ENCODE data around the gene ANGPT4. TPM values are rescaled to one million over a fixed set of nuclear protein-coding genes. Genes with fewer than 3 reads are reported as not detected.
A peak's percentile ranks its signal among the peaks of the same experiment; 100 is the strongest.

Gene ANGPT4
- total and polyA plus RNA-seq, 9 of the 15 experiments (the other 6 are each of a cell fraction or from before 2014, with no cell fraction given) = not detected

GRCh38 chr20:931401-931800 lies 15.3 kb upstream of the ANGPT4 start:
- WGBS (ENCODE audit: insufficient coverage, low coverage, missing lambda C conversion rate) = 0% methylated on average over 1 of the region's 1 CpG
- no peak for DNase-seq (ENCODE audit: extremely low read depth in 1 of 4, low spot score in 3 of 4)
- no peak for FAIRE-seq
- no peaks in the 10 kb centered on the region for H3K79me2 ChIP-seq (ENCODE audit: control insufficient read depth, insufficient read depth, low read length)
- no peak overlapping the region for H3K4me3 ChIP-seq
- no peak overlapping the region for H2AFZ ChIP-seq (ENCODE audit: low read depth, low read length)
- intact Hi-C loops (cut with micrococcal nuclease) (no loop called here), in situ Hi-C loops (cut with MboI) (no loop called here)
- TF ChIP-seq ZBTB9 (CRISPR knock-in tag; IDR thresholded peaks at IDR 0.05) = no peak
- TF ChIP-seq ZFP36 (IDR thresholded peaks at IDR 0.05; ENCODE audit: low read depth, low read length, partially characterized antibody) = peak; percentile 85
- no peak for ATAC-seq
- H4K20me1 ChIP-seq (replicated peaks; ENCODE audit: control insufficient read depth, insufficient read depth, low read length) = no peaks in the 10 kb centered on the region
- CTCF ChIA-PET (ENCODE audit: low intra/inter-chr PET ratio) = no interaction called here
- BruUV-seq (replicated peaks) = no TSS peak
- H3K4me2 ChIP-seq (ENCODE audit: insufficient read depth, low read length) = no peak overlapping the region
- no peaks in the 10 kb centered on the region for H3K9me3 ChIP-seq (replicated peaks; ENCODE audit: control insufficient read depth, insufficient read depth, low read depth, low read length)
- no peak overlapping the region for H3K9ac ChIP-seq (ENCODE audit: insufficient read depth in 1 of 2, low read depth in 2 of 2, low read length in 2 of 2)
- no peaks in the 10 kb centered on the region for H3K36me3 ChIP-seq (ENCODE audit: control insufficient read depth, insufficient read depth, low read length)
- H3K27ac ChIP-seq (ENCODE audit: extremely low read depth, low read depth, low read length) = no peak overlapping the region
- H3K27me3 ChIP-seq (ENCODE audit: control insufficient read depth in 2 of 2, insufficient read depth in 2 of 2, low read length in 2 of 2) = peaks cover 0 to 9% of the 10 kb centered on the region in 2 experiments; a peak in 3 of 5 replicates
- H3K9me1 ChIP-seq (ENCODE audit: control insufficient read depth, insufficient read depth, low read length) = no peaks in the 10 kb centered on the region
- POLR2A ChIA-PET = no interaction called here
- no peaks in the 10 kb centered on the region; a peak in 1 of 5 replicates for H3K4me1 ChIP-seq (replicated peaks in 1 of 2; ENCODE audit: control insufficient read depth in 2 of 2, insufficient read depth in 2 of 2, low read length in 2 of 2)

GRCh38 chr20:926670-927069 lies 10.5 kb upstream of the ANGPT4 start:
- ATAC-seq = no peak
- TF ChIP-seq STAT5B (CRISPR knock-in tag; IDR thresholded peaks at IDR 0.05) (no peak), ILF3 (IDR thresholded peaks at IDR 0.05; ENCODE audit: borderline replicate concordance) (no peak), ZNF354B (CRISPR knock-in tag; IDR thresholded peaks at IDR 0.05) (no peak), RCOR1 (IDR thresholded peaks at IDR 0.05; ENCODE audit: borderline replicate concordance in 1 of 2, low read depth in 2 of 2, low read length in 2 of 2) (no peak), ZNF217 (CRISPR knock-in tag; IDR thresholded peaks at IDR 0.05) (no peak), NR2C1 (IDR thresholded peaks at IDR 0.05) (no peak), NR2C1 (tag; IDR thresholded peaks at IDR 0.05) (no peak), MYC (IDR thresholded peaks at IDR 0.05; ENCODE audit: low read depth, low read length) (no peak), MYC (CRISPR knock-in tag; IDR thresholded peaks at IDR 0.05; ENCODE audit: borderline replicate concordance, low read depth) (no peak), RBM15 (IDR thresholded peaks at IDR 0.05; ENCODE audit: insufficient read depth, low read length) (no peak), ZFX (CRISPR knock-in tag; IDR thresholded peaks at IDR 0.05) (no peak), ARID3A (IDR thresholded peaks at IDR 0.05; ENCODE audit: borderline replicate concordance, low read depth, low read length) (no peak)

More at GRCh38 chr20:926670-927069, 10.5 kb upstream of the ANGPT4 start:
- in situ Hi-C loops (cut with MboI) = no loop called here
- Histone ChIP-seq H3K79me2 (ENCODE audit: control insufficient read depth, insufficient read depth, low read length) (no peaks in the 10 kb centered on the region), H3K9ac (ENCODE audit: insufficient read depth in 1 of 2, low read depth in 2 of 2, low read length in 2 of 2) (no peak overlapping the region), H3K4me2 (ENCODE audit: insufficient read depth, low read length) (no peak overlapping the region), H3K4me1 (replicated peaks in 1 of 2; ENCODE audit: control insufficient read depth in 2 of 2, insufficient read depth in 2 of 2, low read length in 2 of 2) (no peaks in the 10 kb centered on the region), H3K9me3 (replicated peaks; ENCODE audit: control insufficient read depth, insufficient read depth, low read depth, low read length) (no peaks in the 10 kb centered on the region), H4K20me1 (replicated peaks; ENCODE audit: control insufficient read depth, insufficient read depth, low read length) (no peaks in the 10 kb centered on the region), H3K36me3 (ENCODE audit: control insufficient read depth, insufficient read depth, low read length) (no peaks in the 10 kb centered on the region), H3K27me3 (ENCODE audit: control insufficient read depth in 2 of 2, insufficient read depth in 2 of 2, low read length in 2 of 2) (peaks cover 0 to 29% of the 10 kb centered on the region in 2 experiments; a peak in 3 of 5 replicates), H3K27ac (ENCODE audit: extremely low read depth, low read depth, low read length) (no peak overlapping the region), H2AFZ (ENCODE audit: low read depth, low read length) (no peak overlapping the region), H3K9me1 (ENCODE audit: control insufficient read depth, insufficient read depth, low read length) (no peaks in the 10 kb centered on the region), H3K4me3 (no peak overlapping the region)
- FAIRE-seq (no peak), DNase-seq (ENCODE audit: extremely low read depth in 1 of 4, low spot score in 3 of 4) (no peak)
- intact Hi-C loops (cut with micrococcal nuclease) = no loop called here
- no TSS peak for BruUV-seq (replicated peaks)
- ChIA-PET CTCF (ENCODE audit: low intra/inter-chr PET ratio) (no interaction called here), POLR2A (no interaction called here)
- 2% methylated on average over 6 of the region's 6 CpGs for WGBS (ENCODE audit: insufficient coverage, low coverage, missing lambda C conversion rate)

Measured in K562 (cell line).